Smooth muscle cell of the brain vasculature (primary cell): Measurements from ENCODE around the gene ISLR.
A peak's percentile ranks its signal among the peaks of the same experiment; 100 is the strongest.

ENCODE experiments used
- DNase-seq: peaks from one replicate; pipeline ENCODE4 v3.0.0-alpha.2; 2012; ENCODE audit warnings: low read depth, low spot score

The ISLR gene

GRCh38 chr15:74194572-74195559 is 21.4 kb downstream of the ISLR start:
- DNase-seq: no peak

GRCh38 chr15:74196175-74196574 is 22.7 kb downstream of the ISLR start:
- no peak for DNase-seq

GRCh38 chr15:74197176-74197965 is 23.9 kb downstream of the ISLR start:
- no peak for DNase-seq

GRCh38 chr15:74199297-74199652 is 25.8 kb downstream of the ISLR start:
- no peak for DNase-seq

- peak; percentile 81 for DNase-seq
Observed at GRCh38 chr15:74200412-74200815, 26.9 kb downstream of the ISLR start.

- peak; percentile 83 for DNase-seq
Observed at GRCh38 chr15:74200871-74201419, 27.4 kb downstream of the ISLR start.

- peak; percentile 95 for DNase-seq
Observed at GRCh38 chr15:74201710-74202420, 28.4 kb downstream of the ISLR start.

- no peak for DNase-seq
Observed at GRCh38 chr15:74202452-74203401, 29.2 kb downstream of the ISLR start, which contains the start of gene STRA6. STRA6 (minus strand) TSS chr15:74202787; CDS start chr15:74202267, 520 bp downstream.

- DNase-seq: peak; percentile 78
Observed at GRCh38 chr15:74203914-74204431, 30.5 kb downstream of the ISLR start.

- DNase-seq: no peak
Observed at GRCh38 chr15:74205582-74205947, 32.1 kb downstream of the ISLR start.

- DNase-seq: no peak
Observed at GRCh38 chr15:74206801-74207281, 33.3 kb downstream of the ISLR start.

- DNase-seq: no peak
Observed at GRCh38 chr15:74207652-74208440, 34.3 kb downstream of the ISLR start.

GRCh38 chr15:74208496-74208895 is 35.0 kb downstream of the ISLR start:
- no peak for DNase-seq

- DNase-seq: no peak
Observed at GRCh38 chr15:74208901-74209559, 35.5 kb downstream of the ISLR start.

- DNase-seq: no peak
Observed at GRCh38 chr15:74209560-74209958, 36.0 kb downstream of the ISLR start.

GRCh38 chr15:74209997-74210671 is 36.6 kb downstream of the ISLR start:
- DNase-seq: no peak

GRCh38 chr15:74210729-74211128 is 37.2 kb downstream of the ISLR start:
- no peak for DNase-seq

- DNase-seq: no peak
Observed at GRCh38 chr15:74211656-74212055, 38.1 kb downstream of the ISLR start.
